Right renal cortex interstitium (tissue), 3 donors: ENCODE data around the gene NUP37. TPM values are rescaled to one million over a fixed set of nuclear protein-coding genes. Genes with fewer than 3 reads are reported as not detected.

Experiments used
- DNase-seq, 3 donors: peaks; one replicate each; pipeline ENCODE4 v3.0.0-alpha.2; 2013; ENCODE audit warnings: low read depth in 3 of 3, low spot score in 2 of 3
- polyA plus RNA-seq, 3 donors: library from polyadenylated mRNA; unstranded; fragments of 120-200 nt; gene quantifications; one replicate each; pipeline ENCODE4 v1.2.1, GENCODE V29; 2013; ENCODE audit not compliant: insufficient read length in 3 of 3

The NUP37 gene
- polyA plus RNA-seq, 3 donors: 38.9 to 39.5 (median 39.1) TPM

- no peak for DNase-seq
These were observed 88.1 kb downstream of the NUP37 start for GRCh38 chr12:102031852-102032251.

- no peak for DNase-seq
These were observed 90.8 kb downstream of the NUP37 start for GRCh38 chr12:102029141-102029540.

- no peak for DNase-seq
These were observed 93.2 kb downstream of the NUP37 start for GRCh38 chr12:102026728-102027127.

GRCh38 chr12:102024765-102025164 lies 95.1 kb downstream of the NUP37 start:
- no peak for DNase-seq

- DNase-seq: no peak
These were observed 96.5 kb downstream of the NUP37 start for GRCh38 chr12:102023343-102023930.

Other genes starting within 250 kb of the NUP37 start
- 10 to 100 TPM; 20.7 to 23.4 (median 21.2) TPM for gene DRAM1, start 242.5 kb downstream of the NUP37 start, polyA plus RNA-seq
- 10 to 100 TPM; 61.9 to 66.6 (median 64.6) TPM for gene WASHC3, start 58.1 kb downstream of the NUP37 start, polyA plus RNA-seq
- gene PARPBP, start 69 bp upstream of the NUP37 start, polyA plus RNA-seq: 10 to 100 TPM; 12.7 to 15.4 (median 14.1) TPM
- under 1 TPM; 0.36 to 0.76 (median 0.58) TPM for gene PMCH, start 77.7 kb upstream of the NUP37 start, polyA plus RNA-seq